ENCODE results near the gene CYP19A1. TPM values are rescaled to one million over a fixed set of nuclear protein-coding genes. Genes with fewer than 3 reads are reported as not detected.

The CYP19A1 gene
- total and polyA plus RNA-seq, 10 of the 15 experiments (the other 5 are each of a cell fraction or from before 2014, with no cell fraction given), result 0.08 to 1.8 (median 0.70) TPM

GRCh38 chr15:51311510-51311909, 26.9 kb downstream of the CYP19A1 start:
- ChIA-PET CTCF (no interaction called here), SMC1A (ENCODE audit: uncharacterized antibody, unreplicated experiment) (interaction anchor here (1.2 to 1.6 kb wide), 2 partner anchors 9 to 69 kb away, joined by 3 to 4 read pairs; no protein-coding TSS in a partner anchor), RAD21 (ENCODE audit: unreplicated experiment) (no interaction called here), POLR2A (no interaction called here)
- intact Hi-C loops (cut with micrococcal nuclease; ENCODE audit: unreplicated experiment) (no loop called here), in situ Hi-C loops (cut with MboI) (no loop called here)
- no peak overlapping the region for H3K4me3 ChIP-seq
- no peak for ATAC-seq
- no peak overlapping the region for H3K9ac ChIP-seq (ENCODE audit: control insufficient read depth, insufficient read depth, low read length)
- no peaks in the 10 kb centered on the region; the same call in 1 of the 2 replicates for H4K20me1 ChIP-seq (ENCODE audit: control insufficient read depth, insufficient read depth)
- no peaks in the 10 kb centered on the region for H3K9me3 ChIP-seq (replicated peaks; ENCODE audit: control insufficient read depth, insufficient read depth, low read length)
- no peaks in the 10 kb centered on the region for H3K36me3 ChIP-seq (ENCODE audit: control insufficient read depth in 2 of 2, insufficient read depth in 2 of 2, low read length in 1 of 2)
- no peak for DNase-seq (ENCODE audit: low read depth, low spot score)
- no peak for FAIRE-seq
- H3K27me3 ChIP-seq (replicated peaks in 1 of 2; ENCODE audit: control insufficient read depth in 2 of 2, insufficient read depth in 2 of 2, low read length in 1 of 2), result peaks cover 0 to 10% of the 10 kb centered on the region in 2 experiments; a peak in 3 of 4 replicates
- no peaks in the 10 kb centered on the region for H3K79me2 ChIP-seq (ENCODE audit: control insufficient read depth, insufficient read depth, low read length)
- H3K4me2 ChIP-seq (ENCODE audit: control insufficient read depth, insufficient read depth), result no peak overlapping the region
- WGBS (ENCODE audit: insufficient coverage, insufficient replicate concordance, low lambda C conversion rate, missing lambda C conversion rate), result 0% methylated on average over 2 of the region's 2 CpGs
- TF ChIP-seq KAT2A (conservative IDR thresholded peaks at IDR 0.05; ENCODE audit: control insufficient read depth, low read depth, low read length), result no peak
- TF ChIP-seq NFXL1 (IDR thresholded peaks at IDR 0.05; ENCODE audit: borderline replicate concordance), result no peak
- TF ChIP-seq SUZ12 (IDR thresholded peaks at IDR 0.05; ENCODE audit: unreplicated experiment), result no peak
- no peak for TF ChIP-seq ZNF24 (IDR thresholded peaks at IDR 0.05)
- no peak for TF ChIP-seq BHLHE40 (IDR thresholded peaks at IDR 0.05; ENCODE audit: borderline replicate concordance in 1 of 2, low read depth in 2 of 2, low read length in 1 of 2)
- no peak for TF ChIP-seq NBN (IDR thresholded peaks at IDR 0.05)
- TF ChIP-seq IKZF2 (IDR thresholded peaks at IDR 0.05), result no peak
- TF ChIP-seq CBX3 (IDR thresholded peaks at IDR 0.05; ENCODE audit: borderline replicate concordance, low read depth), result no peak
- TF ChIP-seq CBX5 (IDR thresholded peaks at IDR 0.05; ENCODE audit: low read depth), result no peak
- BruUV-seq (replicated peaks), result no TSS peak
- no peaks in the 10 kb centered on the region for H3K4me1 ChIP-seq (ENCODE audit: control insufficient read depth, insufficient read depth, low read length)
- H2AFZ ChIP-seq (ENCODE audit: control insufficient read depth, low read depth, low read length), result no peak overlapping the region
- H3K27ac ChIP-seq (ENCODE audit: control insufficient read depth, insufficient read depth), result no peak overlapping the region

GRCh38 chr15:51310064-51310463, 28.3 kb downstream of the CYP19A1 start:
- Histone ChIP-seq H3K4me2 (ENCODE audit: control insufficient read depth, insufficient read depth) (no peak overlapping the region), H4K20me1 (ENCODE audit: control insufficient read depth, insufficient read depth) (no peaks in the 10 kb centered on the region; the same call in 1 of the 2 replicates), H3K79me2 (ENCODE audit: control insufficient read depth, insufficient read depth, low read length) (no peaks in the 10 kb centered on the region), H3K27me3 (replicated peaks in 1 of 2; ENCODE audit: control insufficient read depth in 2 of 2, insufficient read depth in 2 of 2, low read length in 1 of 2) (peaks cover 0 to 10% of the 10 kb centered on the region in 2 experiments; a peak in 3 of 4 replicates), H3K4me3 (no peak overlapping the region), H3K4me1 (ENCODE audit: control insufficient read depth, insufficient read depth, low read length) (no peaks in the 10 kb centered on the region), H3K9me3 (replicated peaks; ENCODE audit: control insufficient read depth, insufficient read depth, low read length) (no peaks in the 10 kb centered on the region), H3K27ac (ENCODE audit: control insufficient read depth, insufficient read depth) (no peak overlapping the region), H2AFZ (ENCODE audit: control insufficient read depth, low read depth, low read length) (no peak overlapping the region), H3K36me3 (ENCODE audit: control insufficient read depth in 2 of 2, insufficient read depth in 2 of 2, low read length in 1 of 2) (no peaks in the 10 kb centered on the region), H3K9ac (ENCODE audit: control insufficient read depth, insufficient read depth, low read length) (no peak overlapping the region)
- ATAC-seq, result no peak
- DNase-seq (ENCODE audit: low read depth, low spot score), result no peak
- in situ Hi-C loops (cut with MboI) (no loop called here), intact Hi-C loops (cut with micrococcal nuclease; ENCODE audit: unreplicated experiment) (no loop called here)
- WGBS (ENCODE audit: insufficient coverage, insufficient replicate concordance, low lambda C conversion rate, missing lambda C conversion rate), result 37% methylated on average over 2 of the region's 2 CpGs
- SMC1A ChIA-PET (ENCODE audit: uncharacterized antibody, unreplicated experiment), result interaction anchor here (1.0 kb wide), 1 partner anchor 20 kb away, joined by 3 read pairs; no protein-coding TSS in a partner anchor
- CTCF ChIA-PET, result no interaction called here
- POLR2A ChIA-PET, result no interaction called here
- RAD21 ChIA-PET (ENCODE audit: unreplicated experiment), result no interaction called here
- no TSS peak for BruUV-seq (replicated peaks)
- FAIRE-seq, result no peak
- TF ChIP-seq STAT1 (conservative IDR thresholded peaks at IDR 0.05) (no peak), SREBF2 (IDR thresholded peaks at IDR 0.05; ENCODE audit: low read length) (no peak), RAD51 (IDR thresholded peaks at IDR 0.05) (no peak), FOXM1 (IDR thresholded peaks at IDR 0.05; ENCODE audit: low read depth, low read length) (no peak), CBX5 (IDR thresholded peaks at IDR 0.05; ENCODE audit: low read depth) (no peak), KDM1A (IDR thresholded peaks at IDR 0.05; ENCODE audit: borderline replicate concordance) (no peak), RUNX3 (IDR thresholded peaks at IDR 0.05; ENCODE audit: low read length) (no peak), TARDBP (IDR thresholded peaks at IDR 0.05; ENCODE audit: borderline replicate concordance) (no peak), TBL1XR1 (IDR thresholded peaks at IDR 0.05; ENCODE audit: low read depth, low read length) (no peak), BACH1 (IDR thresholded peaks at IDR 0.05; ENCODE audit: borderline replicate concordance) (no peak), DPF2 (IDR thresholded peaks at IDR 0.05) (no peak), NFYB (IDR thresholded peaks at IDR 0.05; ENCODE audit: insufficient read depth, low read depth, low read length) (no peak), USF2 (IDR thresholded peaks at IDR 0.05; ENCODE audit: borderline replicate concordance, low read depth, low read length) (no peak), SPI1 (IDR thresholded peaks at IDR 0.05; ENCODE audit: borderline replicate concordance, insufficient read depth, low read depth, low read length) (no peak)
